ENCODE data around the gene IPO9.

IPO9 gene

GRCh38 chr1:201820413-201820812 lies 8.5 kb upstream of the IPO9 start:
- Histone ChIP-seq H4K20me1 (ENCODE audit: insufficient read depth, low read length) (no peaks in the 10 kb centered on the region), H3K27ac (ENCODE audit: low read length) (no peak overlapping the region), H3K4me1 (ENCODE audit: insufficient read depth, low read length) (no peaks in the 10 kb centered on the region), H3K36me3 (ENCODE audit: insufficient read depth, low read length) (no peaks in the 10 kb centered on the region), H2AFZ (ENCODE audit: low read depth, low read length) (no peak overlapping the region), H3K4me2 (ENCODE audit: insufficient read depth, low read length) (no peak overlapping the region), H3K9me3 (ENCODE audit: insufficient read depth, low read length, severe bottlenecking) (no peaks in the 10 kb centered on the region), H3K27me3 (ENCODE audit: insufficient read depth, low read length, poor library complexity) (no peaks in the 10 kb centered on the region), H3K9ac (ENCODE audit: low read depth, low read length) (no peak overlapping the region), H3K79me2 (ENCODE audit: insufficient read depth, low read length) (no peaks in the 10 kb centered on the region), H3K4me3 (ENCODE audit: low read depth in 1 of 2, low read length in 2 of 2) (no peak overlapping the region)
- DNase-seq, result no peak
- no peak for ATAC-seq (ENCODE audit: insufficient read depth, low read depth)
- TF ChIP-seq CTCF (IDR thresholded peaks at IDR 0.05; ENCODE audit: borderline replicate concordance, extremely low read depth, low read length, poor library complexity, severe bottlenecking) (no peak), EZH2 (IDR thresholded peaks at IDR 0.05; ENCODE audit: borderline replicate concordance, low read depth, low read length, severe bottlenecking) (no peak)

GRCh38 chr1:201825245-201825644 lies 3.7 kb upstream of the IPO9 start:
- Histone ChIP-seq H2AFZ (ENCODE audit: low read depth, low read length) (no peak overlapping the region), H3K4me3 (ENCODE audit: low read depth in 1 of 2, low read length in 2 of 2) (no peak overlapping the region), H3K27ac (ENCODE audit: low read length) (no peak overlapping the region), H3K36me3 (ENCODE audit: insufficient read depth, low read length) (no peaks in the 10 kb centered on the region; the same call in 1 of the 2 replicates), H4K20me1 (ENCODE audit: insufficient read depth, low read length) (peaks cover 7% of the 10 kb centered on the region; the same call in 1 of the 2 replicates), H3K79me2 (ENCODE audit: insufficient read depth, low read length) (peaks cover 17% of the 10 kb centered on the region), H3K27me3 (ENCODE audit: insufficient read depth, low read length, poor library complexity) (no peaks in the 10 kb centered on the region), H3K4me1 (ENCODE audit: insufficient read depth, low read length) (peaks cover 16% of the 10 kb centered on the region), H3K9ac (ENCODE audit: low read depth, low read length) (no peak overlapping the region), H3K9me3 (ENCODE audit: insufficient read depth, low read length, severe bottlenecking) (no peaks in the 10 kb centered on the region), H3K4me2 (ENCODE audit: insufficient read depth, low read length) (no peak overlapping the region)
- no peak for ATAC-seq (ENCODE audit: insufficient read depth, low read depth)
- no peak for TF ChIP-seq EZH2 (IDR thresholded peaks at IDR 0.05; ENCODE audit: borderline replicate concordance, low read depth, low read length, severe bottlenecking)
- no peak for TF ChIP-seq CTCF (IDR thresholded peaks at IDR 0.05; ENCODE audit: borderline replicate concordance, extremely low read depth, low read length, poor library complexity, severe bottlenecking)
- no peak for DNase-seq

GRCh38 chr1:201826830-201827229 lies 2.1 kb upstream of the IPO9 start:
- H3K4me2 ChIP-seq (ENCODE audit: insufficient read depth, low read length), result no peak overlapping the region
- ATAC-seq (ENCODE audit: insufficient read depth, low read depth) (no peak), DNase-seq (no peak)
- H2AFZ ChIP-seq (ENCODE audit: low read depth, low read length), result no peak overlapping the region
- no peak overlapping the region for H3K4me3 ChIP-seq (ENCODE audit: low read depth in 1 of 2, low read length in 2 of 2)
- no peaks in the 10 kb centered on the region for H3K9me3 ChIP-seq (ENCODE audit: insufficient read depth, low read length, severe bottlenecking)
- H4K20me1 ChIP-seq (ENCODE audit: insufficient read depth, low read length), result peaks cover 20% of the 10 kb centered on the region
- peaks cover 8% of the 10 kb centered on the region; the same call in 1 of the 2 replicates for H3K36me3 ChIP-seq (ENCODE audit: insufficient read depth, low read length)
- TF ChIP-seq EZH2 (IDR thresholded peaks at IDR 0.05; ENCODE audit: borderline replicate concordance, low read depth, low read length, severe bottlenecking) (no peak), CTCF (IDR thresholded peaks at IDR 0.05; ENCODE audit: borderline replicate concordance, extremely low read depth, low read length, poor library complexity, severe bottlenecking) (no peak)
- peaks cover 33% of the 10 kb centered on the region for H3K79me2 ChIP-seq (ENCODE audit: insufficient read depth, low read length)
- H3K4me1 ChIP-seq (ENCODE audit: insufficient read depth, low read length), result peaks cover 32% of the 10 kb centered on the region
- H3K27me3 ChIP-seq (ENCODE audit: insufficient read depth, low read length, poor library complexity), result no peaks in the 10 kb centered on the region
- no peak overlapping the region for H3K9ac ChIP-seq (ENCODE audit: low read depth, low read length)
- no peak overlapping the region for H3K27ac ChIP-seq (ENCODE audit: low read length)

Measured in DND-41 (cell line).